ENCODE data around the gene NCLN. TPM values are rescaled to one million over a fixed set of nuclear protein-coding genes. Genes with fewer than 3 reads are reported as not detected.
A peak's percentile ranks its signal among the peaks of the same experiment; 100 is the strongest.

NCLN gene
- total and polyA plus RNA-seq, 9 of the 15 experiments (the other 6 are each of a cell fraction or from before 2014, with no cell fraction given), result 3.8 to 126 (median 39.6) TPM

DNA sequence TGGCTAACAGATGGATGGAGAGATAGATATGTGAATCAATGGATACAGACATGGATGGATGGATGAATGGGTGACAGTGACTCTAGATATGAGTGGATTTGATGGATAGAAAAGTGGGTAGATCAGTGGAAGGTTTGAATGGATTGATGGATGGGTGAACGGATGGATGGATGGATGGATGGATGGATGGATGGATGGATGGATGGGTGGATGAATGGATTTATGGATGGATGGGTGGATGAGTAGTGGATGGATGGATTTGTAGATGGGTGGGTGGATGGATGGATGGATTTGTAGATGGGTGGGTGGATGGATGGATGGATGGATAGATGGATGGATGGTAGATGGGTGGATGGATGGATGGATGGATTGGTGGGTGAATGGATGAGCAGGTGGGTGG is 45.6 kb downstream of the NCLN start (continued):
- TF ChIP-seq MYBL2 (IDR thresholded peaks at IDR 0.05; ENCODE audit: low read depth), result peak; percentile 12; the same call in 1 of the 2 replicates
- TF ChIP-seq MYBL2 (CRISPR knock-in tag; IDR thresholded peaks at IDR 0.05; ENCODE audit: borderline replicate concordance), result no peak
- peak; percentile 76 for TF ChIP-seq EHMT2 (IDR thresholded peaks at IDR 0.05)
- TF ChIP-seq, protein P1, sequence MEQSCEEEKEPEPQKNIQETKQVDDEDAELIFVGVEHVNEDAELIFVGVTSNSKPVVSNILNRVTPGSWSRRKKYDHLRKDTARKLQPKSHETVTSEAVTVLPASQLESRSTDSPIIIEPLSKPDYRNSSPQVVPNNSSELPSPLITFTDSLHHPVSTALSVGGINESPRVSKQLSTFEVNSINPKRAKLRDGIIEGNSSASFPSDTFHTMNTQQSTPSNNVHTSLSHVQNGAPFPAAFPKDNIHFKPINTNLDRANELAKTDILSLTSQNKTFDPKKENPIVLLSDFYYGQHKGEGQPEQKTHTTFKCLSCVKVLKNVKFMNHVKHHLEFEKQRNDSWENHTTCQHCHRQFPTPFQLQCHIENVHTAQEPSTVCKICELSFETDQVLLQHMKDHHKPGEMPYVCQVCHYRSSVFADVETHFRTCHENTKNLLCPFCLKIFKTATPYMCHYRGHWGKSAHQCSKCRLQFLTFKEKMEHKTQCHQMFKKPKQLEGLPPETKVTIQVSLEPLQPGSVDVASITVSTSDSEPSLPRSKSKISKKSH (CRISPR knock-in tag; IDR thresholded peaks at IDR 0.05), result no peak

GRCh38 chr19:3233116-3233515 is 47.4 kb downstream of the NCLN start:
- H3K79me2 ChIP-seq (ENCODE audit: control insufficient read depth, insufficient read depth, low read length), result no peaks in the 10 kb centered on the region
- CTCF ChIA-PET (ENCODE audit: low intra/inter-chr PET ratio), result no interaction called here
- POLR2A ChIA-PET, result interaction anchor here (1.0 kb wide), 1 partner anchor 164 kb away, joined by 3 read pairs; no protein-coding TSS in a partner anchor
- no peaks in the 10 kb centered on the region for H3K36me3 ChIP-seq (ENCODE audit: control insufficient read depth, insufficient read depth, low read length)
- no TSS peak for BruUV-seq (replicated peaks)
- FAIRE-seq (no peak), ATAC-seq (no peak), DNase-seq (ENCODE audit: extremely low read depth in 1 of 4, low spot score in 3 of 4) (no peak)
- no peak overlapping the region for H3K4me2 ChIP-seq (ENCODE audit: insufficient read depth, low read length)
- H3K4me1 ChIP-seq (replicated peaks in 1 of 2; ENCODE audit: control insufficient read depth in 2 of 2, insufficient read depth in 2 of 2, low read length in 2 of 2), result peaks cover 3 to 6% of the 10 kb centered on the region in 2 experiments; a peak in 3 of 5 replicates
- peaks cover 8% of the 10 kb centered on the region; the same call in 1 of the 2 replicates for H4K20me1 ChIP-seq (replicated peaks; ENCODE audit: control insufficient read depth, insufficient read depth, low read length)
- intact Hi-C loops (cut with micrococcal nuclease), result no loop called here
- H3K4me3 ChIP-seq, result no peak overlapping the region
- no peak overlapping the region for H2AFZ ChIP-seq (ENCODE audit: low read depth, low read length)
- H3K27ac ChIP-seq (ENCODE audit: extremely low read depth, low read depth, low read length), result no peak overlapping the region
- H3K9me3 ChIP-seq (replicated peaks; ENCODE audit: control insufficient read depth, insufficient read depth, low read depth, low read length), result no peaks in the 10 kb centered on the region
- in situ Hi-C loops (cut with MboI), result no loop called here
- H3K9me1 ChIP-seq (ENCODE audit: control insufficient read depth, insufficient read depth, low read length), result no peaks in the 10 kb centered on the region
- no peak overlapping the region for H3K9ac ChIP-seq (ENCODE audit: insufficient read depth in 1 of 2, low read depth in 2 of 2, low read length in 2 of 2)
- peaks cover 2 to 16% of the 10 kb centered on the region in 2 experiments; a peak in 4 of 5 replicates for H3K27me3 ChIP-seq (ENCODE audit: control insufficient read depth in 2 of 2, insufficient read depth in 2 of 2, low read length in 2 of 2)
- WGBS (ENCODE audit: insufficient coverage, low coverage, missing lambda C conversion rate), result 0% methylated on average over 4 of the region's 4 CpGs
- TF ChIP-seq, protein P2, sequence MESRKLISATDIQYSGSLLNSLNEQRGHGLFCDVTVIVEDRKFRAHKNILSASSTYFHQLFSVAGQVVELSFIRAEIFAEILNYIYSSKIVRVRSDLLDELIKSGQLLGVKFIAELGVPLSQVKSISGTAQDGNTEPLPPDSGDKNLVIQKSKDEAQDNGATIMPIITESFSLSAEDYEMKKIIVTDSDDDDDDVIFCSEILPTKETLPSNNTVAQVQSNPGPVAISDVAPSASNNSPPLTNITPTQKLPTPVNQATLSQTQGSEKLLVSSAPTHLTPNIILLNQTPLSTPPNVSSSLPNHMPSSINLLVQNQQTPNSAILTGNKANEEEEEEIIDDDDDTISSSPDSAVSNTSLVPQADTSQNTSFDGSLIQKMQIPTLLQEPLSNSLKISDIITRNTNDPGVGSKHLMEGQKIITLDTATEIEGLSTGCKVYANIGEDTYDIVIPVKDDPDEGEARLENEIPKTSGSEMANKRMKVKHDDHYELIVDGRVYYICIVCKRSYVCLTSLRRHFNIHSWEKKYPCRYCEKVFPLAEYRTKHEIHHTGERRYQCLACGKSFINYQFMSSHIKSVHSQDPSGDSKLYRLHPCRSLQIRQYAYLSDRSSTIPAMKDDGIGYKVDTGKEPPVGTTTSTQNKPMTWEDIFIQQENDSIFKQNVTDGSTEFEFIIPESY (CRISPR knock-in tag; IDR thresholded peaks at IDR 0.05), result no peak
- no peak for TF ChIP-seq ZNF140 (CRISPR knock-in tag; IDR thresholded peaks at IDR 0.05)
- TF ChIP-seq, protein P3, sequence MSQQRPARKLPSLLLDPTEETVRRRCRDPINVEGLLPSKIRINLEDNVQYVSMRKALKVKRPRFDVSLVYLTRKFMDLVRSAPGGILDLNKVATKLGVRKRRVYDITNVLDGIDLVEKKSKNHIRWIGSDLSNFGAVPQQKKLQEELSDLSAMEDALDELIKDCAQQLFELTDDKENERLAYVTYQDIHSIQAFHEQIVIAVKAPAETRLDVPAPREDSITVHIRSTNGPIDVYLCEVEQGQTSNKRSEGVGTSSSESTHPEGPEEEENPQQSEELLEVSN (IDR thresholded peaks at IDR 0.05; ENCODE audit: borderline replicate concordance in 1 of 2, extremely low read depth in 1 of 2, insufficient read depth in 1 of 2, insufficient read length in 1 of 2, low read depth in 1 of 2, low read length in 1 of 2, poor library complexity in 1 of 2, severe bottlenecking in 1 of 2), result peak in 1 of 2 experiments; percentile 40
